ENCODE data around the gene B3GNT7. TPM values are rescaled to one million over a fixed set of nuclear protein-coding genes. Genes with fewer than 3 reads are reported as not detected.

The B3GNT7 gene
- total RNA-seq, 1 donor from 2014 or later, result 80.0 TPM

- peak; percentile 29 for TF ChIP-seq CTCF (IDR thresholded peaks at IDR 0.05)
- no peak for DNase-seq
- Histone ChIP-seq H3K4me1 (peaks cover 34% of the 10 kb centered on the region), H3K36me3 (peaks cover 18% of the 10 kb centered on the region), H3K9me3 (no peaks in the 10 kb centered on the region), H3K27ac (peak overlapping the region; percentile 74), H3K27me3 (ENCODE audit: low read depth) (peaks cover 15% of the 10 kb centered on the region), H3K4me3 (peak overlapping the region; percentile 66)
- peak; percentile 60 to 68 for ATAC-seq
- intact Hi-C loops (cut with DNase I), result no loop called here
These were observed 1.0 kb upstream of the B3GNT7 start for GRCh38 chr2:231394211-231395141.

- intact Hi-C loops (cut with DNase I), result no loop called here
- no peak for TF ChIP-seq CTCF (IDR thresholded peaks at IDR 0.05)
- DNase-seq (no peak), ATAC-seq (peak; percentile 1 to 25)
- H3K36me3 ChIP-seq, result peaks cover 19% of the 10 kb centered on the region
- H3K4me1 ChIP-seq, result peaks cover 37% of the 10 kb centered on the region
- H3K4me3 ChIP-seq, result peak overlapping the region; percentile 66
- no peaks in the 10 kb centered on the region for H3K9me3 ChIP-seq
- H3K27me3 ChIP-seq (ENCODE audit: low read depth), result peaks cover 15% of the 10 kb centered on the region
- H3K27ac ChIP-seq, result peak overlapping the region; percentile 74
These were observed 730 bp downstream of the B3GNT7 start for GRCh38 chr2:231396058-231396821.

- peak in 1 of 2 donors; percentile 25 for ATAC-seq
- DNase-seq, result no peak
- Histone ChIP-seq H3K36me3 (peaks cover 19% of the 10 kb centered on the region), H3K4me3 (peak overlapping the region; percentile 66), H3K27me3 (ENCODE audit: low read depth) (peaks cover 15% of the 10 kb centered on the region), H3K4me1 (peaks cover 37% of the 10 kb centered on the region), H3K27ac (peak overlapping the region; percentile 74), H3K9me3 (no peaks in the 10 kb centered on the region)
- intact Hi-C loops (cut with DNase I), result no loop called here
- no peak for TF ChIP-seq CTCF (IDR thresholded peaks at IDR 0.05)
These were observed 1.8 kb downstream of the B3GNT7 start for GRCh38 chr2:231397011-231397927.

GRCh38 chr2:231397928-231398294, 2.4 kb downstream of the B3GNT7 start:
- peaks cover 19% of the 10 kb centered on the region for H3K36me3 ChIP-seq
- peaks cover 15% of the 10 kb centered on the region for H3K27me3 ChIP-seq (ENCODE audit: low read depth)
- peaks cover 37% of the 10 kb centered on the region for H3K4me1 ChIP-seq
- intact Hi-C loops (cut with DNase I), result no loop called here
- no peak for DNase-seq
- H3K4me3 ChIP-seq, result peak overlapping the region; percentile 66
- no peak for ATAC-seq
- H3K9me3 ChIP-seq, result no peaks in the 10 kb centered on the region
- no peak overlapping the region for H3K27ac ChIP-seq
- TF ChIP-seq CTCF (IDR thresholded peaks at IDR 0.05), result no peak

GRCh38 chr2:231398585-231398984, 3.1 kb downstream of the B3GNT7 start:
- Histone ChIP-seq H3K9me3 (no peaks in the 10 kb centered on the region), H3K27ac (no peak overlapping the region), H3K4me3 (no peak overlapping the region), H3K36me3 (peaks cover 19% of the 10 kb centered on the region), H3K27me3 (ENCODE audit: low read depth) (peaks cover 15% of the 10 kb centered on the region), H3K4me1 (peaks cover 36% of the 10 kb centered on the region)
- no peak for TF ChIP-seq CTCF (IDR thresholded peaks at IDR 0.05)
- DNase-seq, result no peak
- no peak for ATAC-seq
- intact Hi-C loops (cut with DNase I), result no loop called here
